GM19099 (cell line): ENCODE data around the gene PLXNB1.

Source experiments
- POLR2A ChIP-seq: IDR thresholded peaks from 3 replicates; pipeline ENCODE4 v1.6.1; 2011; ENCODE audit warnings: low read depth; ENCODE audit not compliant: insufficient read length; ENCODE audit errors: extremely low read depth

PLXNB1 gene

GRCh38 chr3:48441940-48442339 lies 12.1 kb upstream of the PLXNB1 start:
- TF ChIP-seq POLR2A: no peak

- no peak for TF ChIP-seq POLR2A
Observed at GRCh38 chr3:48440590-48440958, 10.7 kb upstream of the PLXNB1 start.

- peak; percentile 84 for TF ChIP-seq POLR2A
Observed at GRCh38 chr3:48439820-48440589, 10.1 kb upstream of the PLXNB1 start, which contains the start of the genes CCDC51 and TMA7. Gene CCDC51 (minus strand): TSS chr3:48440119. CDS start chr3:48435128, 4,991 bp downstream. Gene TMA7 (plus strand): TSS chr3:48440257. CDS start chr3:48440297, 40 bp downstream.

GRCh38 chr3:48437812-48438211 lies 7.9 kb upstream of the PLXNB1 start:
- no peak for TF ChIP-seq POLR2A

GRCh38 chr3:48436855-48437254 lies 7.0 kb upstream of the PLXNB1 start:
- TF ChIP-seq POLR2A: no peak

- no peak for TF ChIP-seq POLR2A
Observed at GRCh38 chr3:48436477-48436787, 6.5 kb upstream of the PLXNB1 start.

GRCh38 chr3:48435774-48436476 lies 6.0 kb upstream of the PLXNB1 start:
- no peak for TF ChIP-seq POLR2A

GRCh38 chr3:48435223-48435595 lies 5.3 kb upstream of the PLXNB1 start:
- TF ChIP-seq POLR2A: no peak

GRCh38 chr3:48434591-48435222 lies 4.8 kb upstream of the PLXNB1 start:
- TF ChIP-seq POLR2A: no peak

- TF ChIP-seq POLR2A: no peak
Observed at GRCh38 chr3:48433472-48434118, 3.7 kb upstream of the PLXNB1 start.

GRCh38 chr3:48432411-48433371 lies 2.8 kb upstream of the PLXNB1 start:
- no peak for TF ChIP-seq POLR2A

- TF ChIP-seq POLR2A: no peak
Observed at GRCh38 chr3:48431224-48432029, 1.5 kb upstream of the PLXNB1 start.

- TF ChIP-seq POLR2A: no peak
Observed at GRCh38 chr3:48430708-48431101, 819 bp upstream of the PLXNB1 start.
